Activated CD8-positive, alpha-beta T cell treated with anti-CD3 and anti-CD28 coated beads for 36 hours (primary cell): ENCODE measurements around the gene HNF4A. TPM values are rescaled to one million over a fixed set of nuclear protein-coding genes. Genes with fewer than 3 reads are reported as not detected.

Experiments used
- ATAC-seq: fragments of 200-7000 bp; cut with Tn5 transposase; one replicate; pipeline ENCODE4 v1.10.0; 2021; ENCODE audit warnings: mild to moderate bottlenecking, moderate library complexity
- CTCF ChIA-PET: fragments of 350-600 bp; sonication (Branson Sonifier 250); formaldehyde crosslinking; loops from one replicate; lab custom pipeline; 2021; ENCODE audit warnings: antibody characterized with exemption; lab: Charles Lee
- POLR2A ChIA-PET: fragments of 350-600 bp; sonication (Branson Sonifier 250); formaldehyde crosslinking; loops from one replicate; lab custom pipeline; 2021; ENCODE audit warnings: antibody characterized with exemption; lab: Charles Lee
- DNase-seq: peaks from one replicate; pipeline ENCODE4 v3.0.0-alpha.2; 2020
- H3K27ac Mint-ChIP-seq: one replicate; pipeline ENCODE4 v1.8.0; 2021; ENCODE audit warnings: mild to moderate bottlenecking, mixed read lengths
- H3K27me3 Mint-ChIP-seq: one replicate; pipeline ENCODE4 v1.8.0; 2021; ENCODE audit warnings: mixed read lengths
- H3K36me3 Mint-ChIP-seq: one replicate; pipeline ENCODE4 v1.8.0; 2021; ENCODE audit warnings: low read depth, mixed read lengths
- H3K4me1 Mint-ChIP-seq: one replicate; pipeline ENCODE4 v1.8.0; 2021; ENCODE audit warnings: low read depth, mixed read lengths
- H3K4me3 Mint-ChIP-seq: one replicate; pipeline ENCODE4 v1.8.0; 2021; ENCODE audit warnings: mild to moderate bottlenecking, moderate library complexity, mixed read lengths
- H3K9me3 Mint-ChIP-seq: one replicate; pipeline ENCODE4 v1.8.0; 2021; ENCODE audit warnings: mixed read lengths
- CTCF ChIP-seq: fragments of 200-600 bp; IDR thresholded peaks from one replicate; pipeline ENCODE4 v1.8.0; 2022; ENCODE audit warnings: antibody characterized with exemption, mild to moderate bottlenecking
- intact Hi-C: fragments of 100-400 bp; cut with micrococcal nuclease; formaldehyde crosslinking; loops from one replicate; pipeline ENCODE4 v1.10.0; 2022
- total RNA-seq, 2 experiments: library from RNA; stranded (reverse); gene quantifications; one replicate each; pipeline ENCODE4 v1.2.3, GENCODE V29; 2021

The HNF4A gene
- total RNA-seq, 2 experiments from 2014 or later, result not detected

GRCh38 chr20:44463466-44463865 lies 108.0 kb downstream of the HNF4A start:
- H3K27ac Mint-ChIP-seq, result no peak overlapping the region
- ChIA-PET CTCF (interaction anchor here (0.6 kb wide), 1 partner anchor 342 kb away, joined by 3 read pairs; no protein-coding TSS in a partner anchor), POLR2A (no interaction called here)
- no peak for TF ChIP-seq CTCF
- H3K27me3 Mint-ChIP-seq, result no peaks in the 10 kb centered on the region
- DNase-seq (no peak), ATAC-seq (no peak)
- H3K4me1 Mint-ChIP-seq, result no peaks in the 10 kb centered on the region
- no peak overlapping the region for H3K4me3 Mint-ChIP-seq
- H3K36me3 Mint-ChIP-seq, result no peaks in the 10 kb centered on the region
- H3K9me3 Mint-ChIP-seq, result no peaks in the 10 kb centered on the region
- intact Hi-C loops, result loop anchor here (10.0 kb wide), 1 partner anchor 249 kb away; the partner anchor contains the start of gene OSER1

- no peak overlapping the region for H3K4me3 Mint-ChIP-seq
- ATAC-seq (no peak), DNase-seq (no peak)
- POLR2A ChIA-PET, result no interaction called here
- no peak overlapping the region for H3K27ac Mint-ChIP-seq
- H3K27me3 Mint-ChIP-seq, result no peaks in the 10 kb centered on the region
- no peak for TF ChIP-seq CTCF
- CTCF ChIA-PET, result no interaction called here
- H3K36me3 Mint-ChIP-seq, result no peaks in the 10 kb centered on the region
- H3K4me1 Mint-ChIP-seq, result no peaks in the 10 kb centered on the region
- no peaks in the 10 kb centered on the region for H3K9me3 Mint-ChIP-seq
- intact Hi-C loops, result loop anchor here (10.0 kb wide), 1 partner anchor 250 kb away; the partner anchor contains the start of gene OSER1
These were observed 109.0 kb downstream of the HNF4A start for GRCh38 chr20:44464514-44464913.

- ATAC-seq (no peak), DNase-seq (no peak)
- H3K9me3 Mint-ChIP-seq, result no peaks in the 10 kb centered on the region
- no peak overlapping the region for H3K27ac Mint-ChIP-seq
- H3K36me3 Mint-ChIP-seq, result no peaks in the 10 kb centered on the region
- no peak for TF ChIP-seq CTCF
- intact Hi-C loops, result loop anchor here (10.0 kb wide), 1 partner anchor 250 kb away; the partner anchor contains the start of gene OSER1
- ChIA-PET POLR2A (no interaction called here), CTCF (interaction anchor here (1.1 kb wide), 1 partner anchor 144 kb away, joined by 3 read pairs; no protein-coding TSS in a partner anchor)
- H3K4me1 Mint-ChIP-seq, result no peaks in the 10 kb centered on the region
- no peaks in the 10 kb centered on the region for H3K27me3 Mint-ChIP-seq
- H3K4me3 Mint-ChIP-seq, result no peak overlapping the region
These were observed 109.6 kb downstream of the HNF4A start for GRCh38 chr20:44465001-44465560.

GRCh38 chr20:44467289-44467883 lies 111.9 kb downstream of the HNF4A start:
- Mint-ChIP-seq H3K4me1 (no peaks in the 10 kb centered on the region), H3K9me3 (no peaks in the 10 kb centered on the region), H3K36me3 (no peaks in the 10 kb centered on the region), H3K27ac (no peak overlapping the region), H3K27me3 (no peaks in the 10 kb centered on the region), H3K4me3 (no peak overlapping the region)
- TF ChIP-seq CTCF, result no peak
- DNase-seq (no peak), ATAC-seq (no peak)
- ChIA-PET POLR2A (interaction anchor here (0.8 kb wide), 1 partner anchor 83 kb away, joined by 3 read pairs; no protein-coding TSS in a partner anchor), CTCF (no interaction called here)
- intact Hi-C loops, result loop anchor here (10.0 kb wide), 1 partner anchor 253 kb away; the partner anchor contains the start of gene OSER1
